ENCODE data around the gene ENO4.

Gene ENO4

GRCh38 chr10:116870949-116871348 lies 21.6 kb downstream of the ENO4 start:
- DNase-seq: no peak

DNA sequence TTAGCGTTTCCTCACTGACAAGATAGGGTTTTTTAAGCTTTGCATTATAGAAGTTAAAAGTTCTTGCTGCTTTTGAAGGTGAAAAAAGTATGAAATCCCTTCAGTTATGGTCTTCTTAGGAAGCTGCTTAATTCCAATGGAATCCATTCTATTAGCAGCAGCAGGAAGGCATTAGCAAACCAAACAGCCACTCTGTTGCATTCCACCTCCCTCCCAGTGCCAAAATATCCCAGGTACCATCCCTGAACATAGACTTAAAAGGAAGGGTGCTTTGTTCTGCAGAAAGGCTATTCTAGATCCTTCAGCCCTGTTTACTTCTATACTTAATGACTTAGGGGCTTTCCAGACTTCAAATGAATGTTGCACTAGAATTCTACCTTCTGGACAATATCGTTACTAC lies 23.8 kb downstream of the ENO4 start:
- DNase-seq: no peak

GRCh38 chr10:116875897-116876296 lies 26.6 kb downstream of the ENO4 start:
- DNase-seq: no peak

DNA sequence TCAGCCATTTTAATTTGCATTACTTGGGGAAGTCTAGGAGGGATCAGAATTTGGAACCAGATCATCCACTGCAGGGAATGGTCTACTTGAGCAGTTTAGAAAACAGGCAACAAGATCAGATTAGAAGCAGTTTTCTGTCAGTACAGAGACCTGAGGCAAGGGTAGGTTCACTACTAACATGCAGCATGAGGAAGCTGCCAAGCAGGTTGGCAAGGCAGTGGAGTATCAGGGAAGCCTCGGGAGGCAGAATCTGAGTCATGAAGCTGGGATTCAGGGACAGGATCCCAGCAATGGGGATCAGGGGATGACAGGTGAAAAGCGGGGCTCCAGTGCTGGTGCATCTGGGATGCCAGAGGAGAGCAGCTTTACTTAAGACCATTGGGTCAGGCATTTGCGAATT lies 28.1 kb downstream of the ENO4 start:
- no peak for DNase-seq

DNA sequence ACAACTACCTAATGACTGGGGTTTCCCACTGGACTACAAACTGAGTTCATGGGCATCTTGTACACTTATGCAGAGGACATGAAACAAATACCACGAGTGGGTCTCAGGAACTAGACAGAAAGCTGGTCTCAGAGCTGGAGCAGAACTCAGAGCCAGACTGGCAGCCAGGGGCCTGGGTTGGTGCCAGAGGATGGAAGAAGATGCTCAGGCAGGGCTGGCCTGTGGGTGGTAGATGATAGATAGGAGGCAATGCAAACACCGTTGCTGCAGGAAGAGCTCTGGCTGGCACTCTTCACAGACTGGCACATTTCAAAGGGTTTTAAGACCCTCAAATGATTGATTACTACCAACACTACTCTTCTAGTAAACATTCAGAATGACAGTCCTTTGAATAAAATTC lies 28.8 kb downstream of the ENO4 start:
- DNase-seq: no peak

DNA sequence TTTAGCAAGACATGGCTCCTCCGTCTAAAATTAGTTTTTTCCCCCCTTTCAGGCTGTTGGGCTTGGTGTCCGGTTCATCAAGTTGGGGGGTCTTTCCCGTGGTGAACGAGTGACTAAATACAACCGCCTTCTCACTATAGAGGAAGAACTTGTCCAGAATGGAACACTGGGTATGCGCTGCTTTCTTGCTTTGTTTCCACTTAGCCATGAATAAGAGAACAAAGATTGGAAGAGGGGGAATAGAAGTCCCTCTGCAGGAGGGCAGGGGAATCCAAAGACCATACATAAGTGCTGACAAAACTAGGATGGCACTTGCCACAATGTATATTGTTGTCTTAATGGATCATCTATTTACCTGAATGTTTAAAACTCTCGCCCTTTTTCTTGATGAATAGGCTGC lies 30.5 kb downstream of the ENO4 start:
- DNase-seq: no peak

DNA sequence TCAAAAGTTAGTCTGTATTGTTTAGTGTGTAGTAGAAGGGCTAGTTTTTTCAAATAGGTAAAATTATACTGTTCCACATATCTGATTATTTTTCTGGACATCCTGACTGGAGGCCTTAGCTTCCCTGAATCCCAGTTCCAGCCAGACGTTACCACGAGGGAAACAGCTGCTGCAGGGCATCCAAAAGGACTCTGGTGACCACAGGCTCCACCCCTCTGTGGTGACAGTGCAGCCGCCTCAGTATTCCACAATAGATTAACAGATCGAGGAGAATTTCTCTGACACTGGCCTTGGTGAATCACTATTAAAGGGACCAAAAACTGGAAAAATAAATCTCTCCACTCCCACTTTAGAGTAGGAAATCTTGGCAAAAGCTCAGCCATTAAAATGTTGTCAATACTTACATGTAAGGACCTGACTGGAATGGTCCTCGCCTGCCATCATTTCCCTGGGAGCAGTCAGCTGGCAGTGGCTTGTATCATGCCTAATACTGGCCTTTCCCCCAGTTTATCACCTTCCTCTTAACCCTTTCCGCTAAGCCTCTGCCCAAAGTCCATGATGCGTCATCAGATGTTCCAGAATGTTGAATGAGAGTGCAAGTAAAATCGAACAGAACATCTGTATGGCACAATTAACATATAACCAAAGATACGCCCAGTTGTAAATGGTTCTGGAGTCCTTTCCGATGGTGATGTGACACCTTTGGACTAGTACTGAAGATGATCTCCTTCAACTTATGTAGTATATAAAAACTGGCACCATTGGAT lies 31.6 kb downstream of the ENO4 start:
- DNase-seq: no peak

- no peak for DNase-seq
Measured at GRCh38 chr10:116882639-116883038, 33.3 kb downstream of the ENO4 start.

DNA sequence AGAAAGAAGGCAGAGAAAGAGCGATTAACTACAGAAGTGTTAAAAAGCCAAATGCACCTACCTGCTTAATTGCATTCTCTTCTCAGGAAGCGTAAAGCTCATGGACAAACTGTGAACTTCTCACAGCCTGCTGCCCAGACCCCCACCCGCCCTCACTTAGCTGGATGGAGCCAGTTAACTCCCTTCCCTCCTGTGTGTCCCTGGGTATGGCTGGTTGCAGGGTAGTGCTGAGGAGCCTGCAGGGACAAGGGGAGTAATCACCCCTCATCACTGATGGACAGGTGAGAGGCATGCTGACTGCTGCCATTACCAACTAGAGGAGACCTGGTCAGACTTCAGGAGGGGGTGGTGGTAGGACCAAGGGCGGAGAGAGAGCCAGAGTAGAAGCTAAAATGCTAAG lies 37.5 kb downstream of the ENO4 start:
- DNase-seq: no peak

GRCh38 chr10:116888380-116889055 lies 39.2 kb downstream of the ENO4 start:
- no peak for DNase-seq

DNA sequence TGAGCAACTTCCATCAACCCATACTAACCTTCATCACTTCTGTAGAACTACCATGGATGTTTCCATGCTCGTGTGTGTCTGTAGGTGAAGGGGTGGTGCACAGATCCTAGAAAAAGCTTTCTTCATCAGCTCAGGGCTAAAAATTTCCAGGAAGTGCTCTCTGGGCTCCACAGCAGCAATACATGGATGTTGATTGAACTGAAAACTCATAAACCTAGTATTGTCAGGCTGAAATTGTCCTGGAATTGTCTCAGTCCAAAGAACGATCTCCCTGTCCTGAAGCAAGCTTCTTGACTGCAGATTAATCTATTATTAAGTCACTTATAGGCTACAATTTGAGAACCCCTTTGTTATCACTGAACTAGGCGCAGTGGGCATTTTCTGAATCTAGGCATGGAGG lies 39.8 kb downstream of the ENO4 start:
- DNase-seq: no peak

GRCh38 chr10:116891208-116891607 lies 41.9 kb downstream of the ENO4 start:
- DNase-seq: no peak

DNA sequence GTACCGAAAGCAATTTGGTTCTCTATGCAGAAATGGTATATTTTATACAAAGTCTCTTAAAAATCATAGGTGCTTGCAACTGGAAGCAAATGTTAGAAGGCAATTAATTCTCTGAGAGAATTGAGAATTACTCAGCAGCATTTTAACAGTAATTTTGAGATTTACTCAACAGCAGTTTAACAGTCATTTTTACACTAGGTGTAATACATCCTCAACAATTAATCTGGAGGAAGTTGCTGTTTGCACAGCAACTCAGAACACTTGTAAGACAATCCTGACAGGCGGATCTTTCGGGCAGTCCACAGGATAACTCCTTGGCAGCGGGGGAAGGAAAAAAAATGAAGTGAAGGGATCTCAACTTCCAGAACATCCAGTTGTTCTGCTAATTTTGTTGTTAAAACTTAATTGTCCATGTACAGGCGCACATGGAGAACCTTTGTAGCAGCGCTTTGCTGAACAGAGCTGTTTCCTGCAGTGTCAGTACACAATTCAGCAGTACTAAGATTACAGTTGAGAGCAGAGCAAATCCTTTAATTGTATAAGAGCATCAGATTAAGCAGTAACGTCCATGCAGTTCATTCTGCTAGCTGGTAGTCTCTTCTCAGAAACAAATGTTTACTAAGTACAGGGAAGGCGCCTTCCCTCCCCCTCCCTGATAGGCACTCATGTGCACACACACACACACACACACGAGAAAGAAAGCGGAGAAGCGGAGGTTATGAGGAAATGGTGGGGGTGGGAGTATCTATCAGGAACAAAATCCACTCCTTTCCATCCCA lies 43.8 kb downstream of the ENO4 start:
- DNase-seq: no peak

DNA sequence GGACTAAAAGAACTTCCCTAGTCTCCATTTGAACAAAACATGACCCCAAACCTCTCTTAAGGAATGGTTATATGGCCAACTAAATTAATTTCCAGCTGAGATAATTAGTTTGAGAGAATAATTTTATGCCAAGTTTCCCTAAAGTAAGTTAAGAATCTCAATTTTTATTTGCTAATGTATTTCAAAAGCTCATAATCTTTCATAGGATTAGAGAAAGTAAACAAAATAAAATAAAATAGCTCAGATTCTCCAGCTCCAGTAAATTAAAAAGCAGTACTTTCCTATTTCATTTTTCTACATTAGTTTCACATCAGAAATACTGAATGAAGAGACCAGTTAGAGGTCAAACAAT lies 44.4 kb downstream of the ENO4 start:
- no peak for DNase-seq

GRCh38 chr10:116899626-116900025 lies 50.3 kb downstream of the ENO4 start:
- DNase-seq: no peak

- no peak for DNase-seq
Measured at GRCh38 chr10:116905845-116906210, 56.5 kb downstream of the ENO4 start.

- DNase-seq: no peak
Measured at GRCh38 chr10:116907245-116907987, 58.1 kb downstream of the ENO4 start.

GRCh38 chr10:116909307-116909706 lies 60.0 kb downstream of the ENO4 start:
- no peak for DNase-seq

- no peak for DNase-seq
Measured at GRCh38 chr10:116910910-116911309, 61.6 kb downstream of the ENO4 start.

DNA sequence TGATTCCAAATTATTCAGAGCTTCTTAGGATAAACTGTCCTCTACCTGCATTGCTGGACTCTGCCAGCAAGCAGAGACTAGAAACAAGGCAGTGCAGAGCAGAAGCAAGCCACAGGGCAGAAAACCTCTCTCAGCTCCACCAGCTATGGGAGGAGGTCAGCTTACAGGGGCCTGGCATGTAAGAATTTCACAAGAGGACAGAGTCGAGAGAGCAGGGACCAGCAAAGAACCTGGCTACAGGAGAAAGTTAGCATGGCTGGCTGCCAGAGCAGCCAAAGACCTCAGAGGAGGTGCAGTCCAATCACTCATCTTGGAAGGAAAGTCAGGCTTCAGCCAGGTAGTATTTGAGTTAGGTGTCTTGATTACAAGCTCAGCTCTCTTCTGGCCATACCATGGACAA lies 62.9 kb downstream of the ENO4 start:
- no peak for DNase-seq

DNA sequence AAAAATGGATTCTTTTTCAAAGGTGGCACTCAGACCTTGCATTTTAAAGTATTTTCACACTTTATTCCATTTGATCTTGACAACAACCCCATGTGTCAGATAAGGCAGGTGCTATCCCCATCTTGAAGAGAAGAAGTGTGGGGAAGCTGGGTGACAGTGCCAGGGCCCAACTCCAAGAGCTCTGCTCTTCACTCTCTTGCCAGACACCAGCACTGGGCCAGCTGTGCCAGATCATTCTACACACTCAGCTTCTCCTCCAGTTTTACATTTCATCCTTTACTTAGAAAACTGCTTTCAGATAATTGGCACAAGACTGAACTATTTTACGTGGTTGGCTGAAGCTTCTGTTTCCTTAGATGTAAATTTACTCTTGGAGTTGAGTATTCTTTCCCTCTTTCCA lies 64.4 kb downstream of the ENO4 start:
- no peak for DNase-seq

GRCh38 chr10:116915340-116915739 lies 66.0 kb downstream of the ENO4 start:
- DNase-seq: no peak

- DNase-seq: no peak
Measured at GRCh38 chr10:116917481-116917880, 68.2 kb downstream of the ENO4 start.

Data from CD4-positive, alpha-beta T cell treated with Interferon gamma for 1 hour (primary cell).